Measurements from ENCODE around the gene DZIP3. TPM values are rescaled to one million over a fixed set of nuclear protein-coding genes. Genes with fewer than 3 reads are reported as not detected.

The DZIP3 gene
- total RNA-seq, 6 experiments from 2014 or later = 2.2 to 5.2 (median 3.0) TPM

GRCh38 chr3:108719178-108719806, 129.8 kb downstream of the DZIP3 start:
- H3K27me3 ChIP-seq = no peaks in the 10 kb centered on the region
- H3K27ac ChIP-seq = no peak overlapping the region
- TF ChIP-seq POLR2A (IDR thresholded peaks at IDR 0.05) = no peak
- no peak for TF ChIP-seq CTCF (IDR thresholded peaks at IDR 0.05)
- 61% methylated on average over 2 of the region's 2 CpGs for WGBS (ENCODE audit: insufficient coverage, low coverage, low lambda C conversion rate, missing lambda C conversion rate)
- no peak overlapping the region for H3K4me3 ChIP-seq
- ATAC-seq (no peak), DNase-seq (no peak)
- intact Hi-C loops (cut with DNase I) = no loop called here
- H3K4me1 ChIP-seq = no peaks in the 10 kb centered on the region
- H3K9me3 ChIP-seq = no peaks in the 10 kb centered on the region
- H3K36me3 ChIP-seq = no peaks in the 10 kb centered on the region

- TF ChIP-seq POLR2A (IDR thresholded peaks at IDR 0.05) = no peak
- TF ChIP-seq CTCF (IDR thresholded peaks at IDR 0.05) = no peak
- no peak for ATAC-seq
- H3K27ac ChIP-seq = no peak overlapping the region
- H3K4me3 ChIP-seq = no peak overlapping the region
- H3K9me3 ChIP-seq = no peaks in the 10 kb centered on the region
- H3K4me1 ChIP-seq = no peaks in the 10 kb centered on the region
- DNase-seq = no peak
- intact Hi-C loops (cut with DNase I) = no loop called here
- WGBS (ENCODE audit: insufficient coverage, low coverage, low lambda C conversion rate, missing lambda C conversion rate) = 75% methylated on average over 1 of the region's 1 CpG
- no peaks in the 10 kb centered on the region for H3K36me3 ChIP-seq
- no peaks in the 10 kb centered on the region for H3K27me3 ChIP-seq
Measured at GRCh38 chr3:108722724-108723123, 133.2 kb downstream of the DZIP3 start.

DNA sequence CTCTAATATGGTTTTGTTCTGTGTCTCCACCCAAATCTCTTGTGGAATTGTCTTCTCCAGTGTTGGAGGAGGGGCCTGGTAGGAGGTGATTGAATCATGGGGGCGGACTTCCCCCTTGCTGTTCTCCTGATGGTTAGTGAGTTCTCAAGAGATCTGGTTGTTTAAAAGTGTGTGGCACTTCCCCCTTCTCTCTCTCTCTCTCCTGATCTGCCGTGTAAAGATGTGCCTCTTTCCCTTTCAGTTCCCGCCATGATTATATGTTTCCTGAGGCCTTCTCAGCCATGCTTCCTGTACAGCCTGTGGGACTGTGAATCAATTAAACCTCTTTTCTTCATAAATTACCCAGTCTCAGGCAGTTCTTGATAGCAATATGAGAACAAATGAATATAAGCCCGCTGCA, 134.6 kb downstream of the DZIP3 start:
- H3K27me3 ChIP-seq = no peaks in the 10 kb centered on the region
- no peak for ATAC-seq
- no peak overlapping the region for H3K27ac ChIP-seq
- H3K4me3 ChIP-seq = no peak overlapping the region
- TF ChIP-seq CTCF (IDR thresholded peaks at IDR 0.05) (no peak), POLR2A (IDR thresholded peaks at IDR 0.05) (no peak)
- DNase-seq = no peak
- no peaks in the 10 kb centered on the region for H3K36me3 ChIP-seq
- no peaks in the 10 kb centered on the region for H3K4me1 ChIP-seq
- H3K9me3 ChIP-seq = no peaks in the 10 kb centered on the region
- 56% methylated on average over 4 of the region's 4 CpGs for WGBS (ENCODE audit: insufficient coverage, low coverage, low lambda C conversion rate, missing lambda C conversion rate)
- intact Hi-C loops (cut with DNase I) = no loop called here

- DNase-seq (no peak), ATAC-seq (no peak)
- Histone ChIP-seq H3K27ac (no peak overlapping the region), H3K4me3 (no peak overlapping the region), H3K4me1 (no peaks in the 10 kb centered on the region), H3K27me3 (no peaks in the 10 kb centered on the region), H3K9me3 (no peaks in the 10 kb centered on the region), H3K36me3 (no peaks in the 10 kb centered on the region)
- intact Hi-C loops (cut with DNase I) = no loop called here
- no peak for TF ChIP-seq CTCF (IDR thresholded peaks at IDR 0.05)
- no peak for TF ChIP-seq POLR2A (IDR thresholded peaks at IDR 0.05)
Measured at GRCh38 chr3:108728105-108728504, 138.6 kb downstream of the DZIP3 start.

DNA sequence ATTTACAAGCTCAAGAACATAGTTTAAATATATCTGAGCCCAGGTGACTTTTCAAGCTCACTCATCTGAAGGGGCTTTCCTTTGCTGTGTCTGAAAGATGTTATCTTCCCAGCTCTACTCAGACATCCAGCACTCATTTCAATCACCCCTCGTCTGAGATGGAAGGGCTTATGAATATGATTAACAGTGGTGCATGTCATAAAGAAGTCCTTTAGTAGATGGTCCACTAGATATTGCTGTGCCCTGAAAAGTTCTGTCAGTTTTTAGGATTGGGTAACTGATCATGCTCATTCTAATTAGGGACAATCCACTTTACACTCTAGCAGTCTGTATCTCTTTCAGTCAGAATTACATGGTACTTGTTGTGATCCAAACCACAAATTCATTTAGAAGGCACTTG, 139.4 kb downstream of the DZIP3 start:
- Histone ChIP-seq H3K4me1 (no peaks in the 10 kb centered on the region), H3K36me3 (no peaks in the 10 kb centered on the region), H3K27me3 (no peaks in the 10 kb centered on the region), H3K4me3 (no peak overlapping the region), H3K9me3 (no peaks in the 10 kb centered on the region), H3K27ac (no peak overlapping the region)
- TF ChIP-seq CTCF (IDR thresholded peaks at IDR 0.05) (no peak), POLR2A (IDR thresholded peaks at IDR 0.05) (no peak)
- WGBS (ENCODE audit: insufficient coverage, low coverage, low lambda C conversion rate, missing lambda C conversion rate) = 53% methylated on average over 1 of the region's 1 CpG
- DNase-seq (no peak), ATAC-seq (no peak)
- intact Hi-C loops (cut with DNase I) = no loop called here

Measured in right lobe of liver (tissue), 6 donors.